Breast epithelium (tissue), 3 donors: Measurements from ENCODE around the gene DEPDC1.

Source experiments
- CTCF ChIP-seq, 3 donors: fragments of 450-650 bp; IDR thresholded peaks; one replicate each; pipeline ENCODE4 v1.5.1; 2016 to 2017; ENCODE audit warnings: antibody characterized with exemption in 3 of 3, mild to moderate bottlenecking in 3 of 3, moderate library complexity in 3 of 3
- POLR2A ChIP-seq: fragments of 450-650 bp; IDR thresholded peaks from one replicate; pipeline ENCODE4 v1.6.1; 2016; ENCODE audit warnings: antibody characterized with exemption, mild to moderate bottlenecking, moderate library complexity
- POLR2AphosphoS5 ChIP-seq, 3 donors: sonication (generic); formaldehyde crosslinking; IDR thresholded peaks; one replicate each; pipeline ENCODE4 v1.6.1; 2017; ENCODE audit warnings: antibody characterized with exemption in 3 of 3

- no peak for TF ChIP-seq POLR2A
- TF ChIP-seq CTCF (IDR thresholded peaks at IDR 0.05): no peak
- no peak for TF ChIP-seq POLR2AphosphoS5 (IDR thresholded peaks at IDR 0.05)
Measured at GRCh38 chr1:68481041-68481440, 15.8 kb downstream of the DEPDC1 start.
